IPS-20b (cell line): ENCODE data around the gene MVB12B.

Experiments
- H3K27ac ChIP-seq: one replicate; pipeline ENCODE4 v1.5.1; 2013; ENCODE audit warnings: low read length
- H3K27me3 ChIP-seq: 2 replicates; pipeline ENCODE4 v1.6.1; 2013; ENCODE audit warnings: mild to moderate bottlenecking, low read length, inconsistent platforms; ENCODE audit not compliant: insufficient read depth
- H3K36me3 ChIP-seq: 2 replicates; pipeline ENCODE4 v1.6.1; 2013; ENCODE audit warnings: low read depth, mild to moderate bottlenecking, inconsistent platforms, low read length, moderate library complexity; ENCODE audit not compliant: insufficient read depth
- H3K4me1 ChIP-seq: 2 replicates; pipeline ENCODE4 v1.6.1; 2013; ENCODE audit warnings: mild to moderate bottlenecking, control low read depth, inconsistent platforms, low read length, moderate library complexity; ENCODE audit not compliant: insufficient read depth
- H3K4me3 ChIP-seq: 2 replicates; pipeline ENCODE4 v1.5.1; 2013; ENCODE audit warnings: mild to moderate bottlenecking, low read length, inconsistent platforms
- H3K9ac ChIP-seq: 2 replicates; pipeline ENCODE4 v1.6.1; 2013; ENCODE audit warnings: low read depth, mild to moderate bottlenecking, inconsistent platforms, low read length, moderate library complexity
- H3K9me3 ChIP-seq: 2 replicates; pipeline ENCODE4 v1.6.1; 2013; ENCODE audit warnings: mild to moderate bottlenecking, low read depth, low read length, inconsistent platforms; ENCODE audit not compliant: insufficient read depth

Gene MVB12B

GRCh38 chr9:126528915-126529314 is 202.3 kb downstream of the MVB12B start:
- Histone ChIP-seq H3K9me3 (no peaks in the 10 kb centered on the region), H3K4me1 (peaks cover 22% of the 10 kb centered on the region), H3K27me3 (peaks cover 32% of the 10 kb centered on the region), H3K4me3 (no peak overlapping the region), H3K27ac (no peak overlapping the region), H3K9ac (no peak overlapping the region), H3K36me3 (no peaks in the 10 kb centered on the region)

- H3K36me3 ChIP-seq = no peaks in the 10 kb centered on the region
- no peak overlapping the region for H3K9ac ChIP-seq
- H3K27me3 ChIP-seq = peaks cover 51% of the 10 kb centered on the region
- no peaks in the 10 kb centered on the region for H3K9me3 ChIP-seq
- H3K27ac ChIP-seq = no peak overlapping the region
- peaks cover 30% of the 10 kb centered on the region for H3K4me1 ChIP-seq
- no peak overlapping the region for H3K4me3 ChIP-seq
Observed at GRCh38 chr9:126531035-126531571, 204.5 kb downstream of the MVB12B start.

GRCh38 chr9:126531591-126531990 is 205.0 kb downstream of the MVB12B start:
- no peak overlapping the region for H3K9ac ChIP-seq
- H3K9me3 ChIP-seq = no peaks in the 10 kb centered on the region
- H3K36me3 ChIP-seq = no peaks in the 10 kb centered on the region
- H3K4me1 ChIP-seq = peaks cover 30% of the 10 kb centered on the region
- no peak overlapping the region for H3K27ac ChIP-seq
- H3K27me3 ChIP-seq = peaks cover 56% of the 10 kb centered on the region
- no peak overlapping the region for H3K4me3 ChIP-seq

- peaks cover 55% of the 10 kb centered on the region for H3K27me3 ChIP-seq
- H3K4me1 ChIP-seq = peaks cover 30% of the 10 kb centered on the region
- H3K9me3 ChIP-seq = no peaks in the 10 kb centered on the region
- H3K36me3 ChIP-seq = no peaks in the 10 kb centered on the region
- H3K4me3 ChIP-seq = no peak overlapping the region
- H3K9ac ChIP-seq = no peak overlapping the region
- no peak overlapping the region for H3K27ac ChIP-seq
Observed at GRCh38 chr9:126532019-126532462, 205.4 kb downstream of the MVB12B start.

- Histone ChIP-seq H3K27ac (no peak overlapping the region), H3K4me3 (no peak overlapping the region), H3K9ac (no peak overlapping the region), H3K9me3 (no peaks in the 10 kb centered on the region), H3K4me1 (peaks cover 30% of the 10 kb centered on the region), H3K27me3 (peaks cover 53% of the 10 kb centered on the region), H3K36me3 (no peaks in the 10 kb centered on the region)
Observed at GRCh38 chr9:126532489-126532888, 205.9 kb downstream of the MVB12B start.

GRCh38 chr9:126532951-126533925 is 206.6 kb downstream of the MVB12B start:
- no peak overlapping the region for H3K27ac ChIP-seq
- peaks cover 53% of the 10 kb centered on the region for H3K27me3 ChIP-seq
- H3K4me3 ChIP-seq = no peak overlapping the region
- no peaks in the 10 kb centered on the region for H3K9me3 ChIP-seq
- peaks cover 23% of the 10 kb centered on the region for H3K4me1 ChIP-seq
- no peaks in the 10 kb centered on the region for H3K36me3 ChIP-seq
- no peak overlapping the region for H3K9ac ChIP-seq

- Histone ChIP-seq H3K4me1 (peaks cover 19% of the 10 kb centered on the region), H3K27me3 (peaks cover 53% of the 10 kb centered on the region), H3K4me3 (peak overlapping the region; percentile 51; the same call in 1 of the 2 replicates), H3K27ac (no peak overlapping the region), H3K9me3 (no peaks in the 10 kb centered on the region), H3K9ac (no peak overlapping the region), H3K36me3 (no peaks in the 10 kb centered on the region)
Observed at GRCh38 chr9:126533926-126534310, 207.3 kb downstream of the MVB12B start.

- Histone ChIP-seq H3K9me3 (no peaks in the 10 kb centered on the region), H3K4me3 (peak overlapping the region; percentile 51), H3K4me1 (peaks cover 19% of the 10 kb centered on the region), H3K9ac (0 out of 2 replicates have a peak overlapping the region, but pooled peaks have one; percentile 56), H3K27me3 (peaks cover 53% of the 10 kb centered on the region), H3K36me3 (no peaks in the 10 kb centered on the region), H3K27ac (no peak overlapping the region)
Observed at GRCh38 chr9:126534431-126535186, 208.0 kb downstream of the MVB12B start.

GRCh38 chr9:126536131-126536530 is 209.5 kb downstream of the MVB12B start:
- Histone ChIP-seq H3K36me3 (no peaks in the 10 kb centered on the region), H3K4me1 (peaks cover 14% of the 10 kb centered on the region), H3K4me3 (no peak overlapping the region), H3K9me3 (no peaks in the 10 kb centered on the region), H3K9ac (no peak overlapping the region), H3K27ac (no peak overlapping the region), H3K27me3 (peaks cover 52% of the 10 kb centered on the region)

GRCh38 chr9:126536841-126537465 is 210.3 kb downstream of the MVB12B start:
- no peak overlapping the region for H3K27ac ChIP-seq
- peaks cover 14% of the 10 kb centered on the region for H3K4me1 ChIP-seq
- H3K4me3 ChIP-seq = no peak overlapping the region
- H3K9ac ChIP-seq = no peak overlapping the region
- no peaks in the 10 kb centered on the region for H3K36me3 ChIP-seq
- no peaks in the 10 kb centered on the region for H3K9me3 ChIP-seq
- peaks cover 44% of the 10 kb centered on the region for H3K27me3 ChIP-seq

- no peaks in the 10 kb centered on the region for H3K9me3 ChIP-seq
- H3K36me3 ChIP-seq = no peaks in the 10 kb centered on the region
- peaks cover 28% of the 10 kb centered on the region for H3K27me3 ChIP-seq
- peaks cover 11% of the 10 kb centered on the region for H3K4me1 ChIP-seq
- H3K4me3 ChIP-seq = no peak overlapping the region
- H3K9ac ChIP-seq = no peak overlapping the region
- no peak overlapping the region for H3K27ac ChIP-seq
Observed at GRCh38 chr9:126538550-126538949, 211.9 kb downstream of the MVB12B start.
